GM18507 (cell line): Measurements from ENCODE around the gene CAMK1D.

Source experiments
- DNase-seq: peaks from one replicate; pipeline ENCODE4 v3.0.0; 2011; ENCODE audit warnings: low read depth; ENCODE audit not compliant: insufficient read length; ENCODE audit errors: extremely low spot score
- FAIRE-seq: peaks from 2 replicates; lab custom pipeline; 2011; peaks lifted over from hg19 to GRCh38; lab: Jason Lieb, UNC

CAMK1D gene

DNA sequence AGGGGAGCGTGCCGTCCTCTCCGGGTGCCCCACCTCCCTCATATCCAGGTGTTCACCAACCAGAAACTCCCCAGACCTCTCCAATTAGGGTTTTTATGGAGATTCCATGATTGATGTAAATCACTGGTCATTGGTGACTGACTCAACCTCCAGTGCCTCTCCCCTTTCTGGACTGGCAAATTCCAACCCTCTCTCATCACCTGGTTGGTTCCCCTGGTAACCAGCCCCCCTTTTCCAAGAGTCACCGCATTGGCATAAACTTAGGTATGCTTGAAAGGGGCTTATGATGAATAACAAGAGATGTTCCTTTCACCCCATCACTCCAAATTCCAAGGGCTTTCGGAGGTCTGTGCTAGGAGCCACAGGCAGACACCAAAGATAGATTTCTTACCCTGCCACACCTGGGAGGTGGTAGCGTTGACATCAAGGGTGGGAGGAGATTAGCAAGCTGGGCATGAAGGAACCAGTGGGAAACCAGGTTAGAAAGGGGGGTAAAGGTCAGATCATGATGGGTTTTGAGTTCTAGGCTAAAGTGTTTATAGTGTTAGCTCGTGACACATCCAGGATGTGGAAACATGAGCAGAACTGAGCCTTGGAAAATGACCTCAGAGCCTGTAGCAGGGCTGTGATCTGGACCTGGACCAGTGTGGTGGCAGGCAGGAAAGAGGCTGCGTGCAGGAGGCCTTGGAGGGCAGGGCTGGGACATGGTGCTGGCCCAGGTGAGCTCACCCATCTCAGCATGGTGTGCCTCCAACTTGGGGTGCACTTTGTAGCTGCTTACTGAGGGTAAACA, 45.1 kb downstream of the CAMK1D start:
- DNase-seq = no peak
- FAIRE-seq = no peak

GRCh38 chr10:12396093-12396492, 46.7 kb downstream of the CAMK1D start:
- DNase-seq = no peak
- no peak for FAIRE-seq

DNA sequence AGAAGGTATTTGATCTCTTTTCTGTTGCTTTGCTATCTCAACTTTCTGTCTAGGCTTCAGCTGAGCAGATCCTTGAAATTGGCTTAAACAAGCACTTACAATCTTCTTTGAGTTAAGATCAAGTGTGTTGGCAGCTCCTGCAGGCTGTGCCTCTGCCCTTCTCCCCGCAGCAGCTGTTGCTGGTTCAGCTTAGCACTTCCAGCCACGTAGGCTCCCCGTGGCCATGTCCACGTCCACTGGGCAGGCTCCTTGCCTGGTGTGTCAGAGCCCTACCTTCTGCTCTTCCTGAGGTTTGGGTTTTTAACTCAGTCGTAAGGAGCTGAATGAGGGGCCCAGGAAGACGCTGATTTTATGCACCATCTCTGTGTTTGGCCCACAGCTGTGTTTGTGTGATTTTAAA, 47.2 kb downstream of the CAMK1D start:
- FAIRE-seq = no peak
- DNase-seq = no peak

DNA sequence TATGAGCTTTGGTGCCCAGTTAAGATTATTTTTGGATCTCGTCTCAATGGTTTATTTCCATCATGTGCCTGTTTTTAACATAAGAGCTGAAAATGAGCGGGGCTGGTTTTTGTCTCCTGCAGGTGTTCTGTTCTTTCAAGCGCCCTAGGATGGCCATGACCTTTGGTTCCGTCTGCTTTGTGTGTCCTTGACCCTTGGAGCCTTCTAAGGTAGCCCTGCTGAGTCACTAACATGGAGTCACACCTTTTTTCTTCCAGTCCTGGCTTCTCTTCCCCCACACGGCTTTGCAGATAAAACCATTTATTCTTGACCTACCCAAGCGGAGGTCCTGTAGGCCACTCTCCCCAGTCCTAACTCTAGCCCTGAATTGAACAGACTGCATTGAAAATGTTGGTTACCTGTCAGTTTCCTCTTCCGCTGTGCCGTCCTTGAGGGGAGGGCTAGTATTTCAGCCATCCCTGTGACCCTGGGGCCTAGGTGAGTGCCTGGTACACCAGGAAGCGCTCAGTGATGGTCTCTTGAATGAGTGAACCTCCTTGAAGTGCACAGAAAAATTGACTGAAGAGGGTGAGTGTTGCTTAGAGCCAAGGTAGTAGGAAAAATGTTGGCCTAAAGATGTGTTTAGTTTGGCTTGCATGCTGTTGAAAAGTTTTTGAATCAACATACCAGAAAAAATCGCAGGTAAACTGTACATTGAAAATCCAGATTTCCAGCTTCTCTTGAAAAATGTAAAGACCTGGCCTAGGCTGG, 48.0 kb downstream of the CAMK1D start:
- FAIRE-seq (no peak), DNase-seq (no peak)

GRCh38 chr10:12397941-12398340, 48.6 kb downstream of the CAMK1D start:
- FAIRE-seq = no peak

GRCh38 chr10:12400266-12400931, 51.1 kb downstream of the CAMK1D start:
- DNase-seq (no peak), FAIRE-seq (no peak)

More at GRCh38 chr10:12397941-12398340, 48.6 kb downstream of the CAMK1D start:
- no peak for DNase-seq

DNA sequence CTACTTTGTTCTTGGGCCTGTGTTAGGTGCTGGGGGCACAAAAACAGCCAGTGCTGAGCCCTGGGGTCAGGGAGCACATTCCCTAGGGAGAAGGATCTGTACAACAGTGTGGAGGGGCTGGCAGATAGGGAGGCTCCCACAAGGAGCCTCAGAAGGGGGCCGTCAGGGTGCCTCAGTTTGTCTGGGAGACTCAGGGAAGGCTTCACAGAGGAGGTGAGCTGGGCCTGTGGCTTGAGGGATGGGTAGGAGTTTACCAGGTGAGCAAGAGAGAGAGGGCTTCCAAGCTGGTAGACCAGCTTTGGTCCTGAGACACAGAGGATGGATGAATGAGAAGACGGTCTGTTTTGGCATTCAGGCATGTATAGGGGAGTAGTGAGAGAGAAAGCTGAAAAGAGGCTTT, 52.1 kb downstream of the CAMK1D start:
- no peak for FAIRE-seq

GRCh38 chr10:12403119-12403518, 53.8 kb downstream of the CAMK1D start:
- DNase-seq (no peak), FAIRE-seq (no peak)

More for the DNA sequence above, 52.1 kb downstream of the CAMK1D start:
- no peak for DNase-seq

GRCh38 chr10:12405342-12406320, 56.3 kb downstream of the CAMK1D start:
- FAIRE-seq = no peak
- DNase-seq = no peak

DNA sequence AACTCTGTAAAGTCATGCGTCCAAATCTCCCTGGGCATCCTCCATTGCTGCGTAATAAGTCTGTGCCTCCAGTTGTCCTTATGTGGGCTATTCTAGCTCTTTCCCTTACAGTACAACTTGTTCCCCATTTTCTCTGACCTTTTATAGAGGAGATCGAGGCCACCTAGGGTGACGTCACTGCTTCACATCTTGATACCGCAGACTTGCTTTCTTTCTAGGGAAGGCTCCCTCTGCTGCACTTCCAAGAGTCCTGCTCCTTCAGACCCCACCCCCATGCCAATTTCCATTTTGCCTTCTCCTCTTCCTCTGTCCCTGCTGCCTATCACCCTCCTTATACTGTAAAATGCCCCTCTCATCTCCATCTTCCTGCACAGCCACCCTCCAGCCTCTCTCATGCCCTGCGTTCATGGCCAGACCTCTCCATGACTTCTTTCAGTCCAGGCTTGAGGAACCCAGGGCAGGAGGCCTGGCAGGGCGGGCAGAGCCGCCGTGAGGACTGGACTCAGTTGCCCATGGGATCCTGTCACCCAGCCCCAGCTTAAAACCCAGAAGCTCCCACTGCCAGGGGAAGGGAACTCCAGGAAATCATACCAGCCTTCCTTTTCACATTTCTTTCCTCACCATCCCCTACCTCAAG, 57.5 kb downstream of the CAMK1D start:
- no peak for FAIRE-seq
- DNase-seq = no peak

DNA sequence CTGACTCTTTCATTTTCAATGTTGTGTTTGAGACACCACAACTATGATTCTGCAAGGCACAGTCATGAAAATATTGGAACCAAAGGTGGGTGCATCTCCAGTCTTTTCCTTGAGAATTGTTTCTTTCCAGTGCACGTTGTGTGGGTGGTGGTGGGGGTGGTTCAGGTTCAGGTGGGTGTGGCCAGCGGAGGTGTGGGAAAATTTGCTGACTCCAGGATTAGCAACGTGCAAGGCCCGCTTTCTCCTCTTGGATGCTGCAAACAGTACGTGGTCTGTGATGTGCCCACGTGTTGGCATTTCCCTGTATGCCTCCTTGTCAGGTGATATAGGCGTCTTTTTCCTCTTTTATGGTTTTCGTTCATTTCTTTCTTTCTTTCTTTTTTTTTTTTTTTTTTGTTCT, 59.1 kb downstream of the CAMK1D start:
- no peak for FAIRE-seq

GRCh38 chr10:12409161-12409560, 59.8 kb downstream of the CAMK1D start:
- FAIRE-seq = no peak
- DNase-seq = no peak

More for the DNA sequence above, 59.1 kb downstream of the CAMK1D start:
- no peak for DNase-seq

GRCh38 chr10:12409613-12410012, 60.3 kb downstream of the CAMK1D start:
- no peak for DNase-seq
- FAIRE-seq = no peak

DNA sequence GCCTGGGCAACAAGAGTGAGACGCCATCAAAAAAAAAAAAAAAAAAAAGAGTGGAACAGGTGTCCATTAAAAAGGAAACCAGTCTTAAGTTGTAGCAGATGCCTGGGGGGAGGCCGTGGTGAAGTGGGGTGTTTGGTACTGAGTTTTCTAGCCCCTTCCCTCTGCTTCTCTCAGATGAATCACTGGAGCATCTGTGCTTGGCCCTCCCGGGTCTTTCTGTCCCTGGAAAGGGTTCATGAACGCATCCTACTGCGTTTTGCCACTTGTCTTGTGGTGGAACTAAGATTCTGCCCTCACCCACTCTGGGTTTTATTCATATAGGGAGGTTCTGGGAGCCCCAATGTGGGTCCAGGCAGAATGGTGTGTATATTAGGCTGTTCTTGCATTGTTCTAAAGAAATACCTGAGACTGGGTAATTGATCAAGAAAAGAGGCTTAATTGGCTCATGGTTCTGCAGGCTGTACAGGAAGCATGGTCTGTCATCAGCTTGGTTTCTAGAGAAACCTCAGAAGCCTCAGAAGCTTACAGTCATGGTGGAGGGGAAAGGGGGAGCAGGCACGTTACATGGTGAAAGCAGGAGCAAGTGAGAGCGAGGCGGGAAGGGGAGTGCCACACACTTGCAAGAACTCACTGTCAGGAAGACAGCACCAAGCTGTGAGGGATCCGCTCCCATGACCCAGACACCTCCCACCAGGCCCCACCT, 63.5 kb downstream of the CAMK1D start:
- FAIRE-seq = no peak

GRCh38 chr10:12413369-12413711, 64.0 kb downstream of the CAMK1D start:
- FAIRE-seq = no peak

More for the DNA sequence above, 63.5 kb downstream of the CAMK1D start:
- no peak for DNase-seq

DNA sequence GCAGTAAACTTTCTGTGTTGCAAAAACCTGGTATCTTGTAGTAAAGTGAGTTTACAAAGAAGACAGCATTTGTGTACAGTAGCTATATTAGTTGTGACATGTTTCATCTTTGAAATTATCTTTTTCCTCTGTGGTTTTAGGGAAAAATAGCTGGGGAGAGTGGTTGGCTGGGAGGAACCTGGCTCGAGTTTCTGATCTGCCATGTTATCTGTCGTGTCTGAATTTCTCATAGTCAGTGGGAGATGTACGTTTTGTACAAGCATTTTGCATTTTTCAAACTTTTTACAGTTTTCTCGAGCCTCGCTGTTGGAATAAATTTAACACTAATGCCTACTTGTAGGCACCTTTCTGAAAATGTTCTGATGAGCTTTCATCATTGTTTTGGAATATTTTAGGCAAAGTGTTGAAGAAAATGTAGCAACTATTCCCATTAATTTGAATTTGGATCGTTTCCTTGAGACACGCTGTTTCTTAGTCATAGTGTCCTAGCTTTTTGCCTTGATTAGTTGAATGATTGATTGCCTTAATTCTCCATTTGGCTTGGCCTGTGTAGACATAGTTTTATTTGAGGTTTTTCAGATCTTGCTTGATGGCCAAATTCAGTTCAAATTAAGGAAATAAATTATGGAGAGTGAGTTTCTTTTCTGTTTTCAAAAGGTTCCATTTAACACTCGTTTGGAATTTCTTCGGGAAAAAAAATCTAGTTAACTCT, 65.1 kb downstream of the CAMK1D start:
- DNase-seq (no peak), FAIRE-seq (no peak)

More at GRCh38 chr10:12413369-12413711, 64.0 kb downstream of the CAMK1D start:
- no peak for DNase-seq

- no peak for DNase-seq
- no peak for FAIRE-seq
Observed at GRCh38 chr10:12416344-12417050, 67.2 kb downstream of the CAMK1D start.
